Uterus (tissue), 2 donors: ENCODE data around the gene FBXW8.

ENCODE experiments used
- CTCF ChIP-seq, 4 experiments: fragments of 200-600 bp in 2 of 4; fragments of 450-650 bp in 2 of 4; sonication (generic) in 2 of 4; IDR thresholded peaks; one replicate each; pipeline ENCODE4 v1.5.1; 2016 to 2019; ENCODE audit warnings: antibody characterized with exemption in 4 of 4, mild to moderate bottlenecking in 2 of 4, moderate library complexity in 1 of 4
- POLR2A ChIP-seq, 2 donors: fragments of 450-650 bp; IDR thresholded peaks; one replicate each; pipeline ENCODE4 v1.6.1; 2016; ENCODE audit warnings: antibody characterized with exemption in 2 of 2, mild to moderate bottlenecking in 1 of 2, moderate library complexity in 1 of 2

DNA sequence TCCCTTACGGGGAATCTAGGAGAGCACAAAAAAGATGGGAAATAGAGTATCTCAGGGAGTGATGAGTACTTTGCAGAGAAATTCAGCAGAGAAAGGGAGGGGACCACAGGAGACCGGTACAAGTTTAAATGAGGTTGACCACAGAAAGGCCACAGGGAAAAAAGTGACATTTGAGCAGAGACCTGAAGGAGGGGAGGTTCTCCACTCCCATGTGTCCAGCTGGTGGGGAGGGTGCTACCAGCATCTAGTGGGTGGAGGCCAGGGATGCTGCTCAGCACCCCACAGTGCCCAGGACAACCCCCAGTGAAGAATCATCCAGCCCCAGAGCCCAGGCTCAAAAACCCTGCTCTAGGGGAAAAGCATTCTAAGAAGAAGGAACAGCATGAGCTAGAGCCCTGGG is 153.8 kb downstream of the FBXW8 start:
- no peak for TF ChIP-seq CTCF (IDR thresholded peaks at IDR 0.05)
- TF ChIP-seq POLR2A (IDR thresholded peaks at IDR 0.05) = no peak
